Ascending aorta (tissue), 2 donors: ENCODE data around the gene APBA2. TPM values are rescaled to one million over a fixed set of nuclear protein-coding genes. Genes with fewer than 3 reads are reported as not detected.
"Not testable (repeated sequence)": the region's sequence is repeated elsewhere in the genome, so short reads cannot be mapped to it uniquely, and the experiment has no call there.

Source experiments
- DNase-seq, 2 donors: peaks; one replicate each; pipeline ENCODE4 v3.0.0-alpha.2; 2019; ENCODE audit warnings: low spot score in 2 of 2
- H3K27ac ChIP-seq, 2 donors: fragments of 200-600 bp; sonication (generic); one replicate each; pipeline ENCODE4 v1.5.1; 2016 to 2017; ENCODE audit warnings: mild to moderate bottlenecking in 1 of 2
- H3K27me3 ChIP-seq: fragments of 200-600 bp; sonication (generic); one replicate; pipeline ENCODE4 v1.5.1; 2017
- H3K36me3 ChIP-seq, 2 donors: fragments of 200-600 bp; sonication (generic); one replicate each; pipeline ENCODE4 v1.5.1; 2016
- H3K4me1 ChIP-seq, 2 donors: fragments of 200-600 bp; sonication (generic); one replicate each; pipeline ENCODE4 v1.5.1; 2016 to 2017; ENCODE audit warnings: mild to moderate bottlenecking in 1 of 2
- H3K4me3 ChIP-seq, 2 donors: fragments of 200-600 bp; sonication (generic); one replicate each; pipeline ENCODE4 v1.5.1; 2016 to 2017; ENCODE audit warnings: mild to moderate bottlenecking in 1 of 2
- H3K9me3 ChIP-seq, 2 donors: fragments of 200-600 bp; sonication (generic); one replicate each; pipeline ENCODE4 v1.5.1; 2016
- intact Hi-C: fragments of 100-400 bp; cut with DNase I; formaldehyde crosslinking; loops from one replicate; pipeline ENCODE4 v1.15.1; 2023
- total RNA-seq: library from RNA; depleted of rRNA; stranded (reverse); fragments of >200 nt; gene quantifications from one replicate; pipeline ENCODE4 v1.1.0, GENCODE V29; 2016
- TF ChIP-seq, protein P1 (sequence below), 3 experiments: fragments of 200-600 bp in 2 of 3; fragments of 450-650 bp in 1 of 3; sonication (generic) in 2 of 3; IDR thresholded peaks; one replicate each; pipeline ENCODE4 v1.5.1; 2016 to 2019; ENCODE audit warnings: antibody characterized with exemption in 3 of 3, mild to moderate bottlenecking in 1 of 3, moderate library complexity in 1 of 3

The APBA2 gene
- total RNA-seq, 1 donor from 2014 or later: 2.4 TPM

DNA sequence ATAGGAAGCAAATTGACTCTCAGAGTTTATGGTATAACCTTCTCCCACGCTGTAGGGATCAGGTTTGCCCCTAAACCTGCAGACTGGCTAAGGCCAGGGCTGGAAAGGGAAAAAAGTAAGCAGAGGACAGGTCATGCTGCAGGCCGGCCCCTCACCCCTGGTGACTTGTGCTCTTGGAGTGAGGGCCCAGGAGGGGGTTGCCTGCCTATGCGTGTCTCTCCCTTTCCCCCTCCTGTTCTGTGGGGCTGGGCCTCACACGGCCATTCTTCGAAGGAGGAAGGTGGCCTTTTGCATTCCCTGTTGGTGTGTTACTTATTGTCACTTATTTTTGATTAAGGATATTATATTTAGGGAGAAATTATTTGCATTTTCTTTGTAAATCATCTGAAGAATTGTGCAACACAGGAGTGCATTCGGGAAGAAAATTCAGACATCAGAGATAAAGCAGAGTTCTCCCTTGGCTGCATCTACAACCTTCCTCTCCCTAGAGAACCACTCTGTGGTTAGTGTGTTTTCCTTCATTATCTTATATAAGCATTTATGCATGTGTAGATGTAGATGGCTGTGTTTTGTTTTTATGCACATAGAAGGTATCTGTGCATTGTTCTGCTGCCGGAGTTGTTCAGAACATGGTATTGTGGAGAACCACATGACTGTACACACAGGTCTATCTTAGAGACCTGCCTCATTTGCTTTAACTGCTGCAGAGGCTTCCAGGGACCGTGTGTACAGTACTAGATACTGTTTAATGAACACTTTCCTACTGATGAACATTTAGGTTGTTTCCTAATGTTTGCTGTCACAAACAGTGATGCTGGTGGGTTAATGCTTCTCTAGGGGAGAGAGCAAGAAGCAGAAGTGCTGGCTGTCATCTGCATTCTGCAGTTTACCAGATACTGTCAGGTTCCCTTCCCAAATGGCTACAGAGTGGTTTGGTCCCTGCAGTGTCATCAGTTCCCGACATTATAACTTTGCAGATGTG, 133.5 kb downstream of the APBA2 start:
- Histone ChIP-seq H3K36me3 (no peaks in the 10 kb centered on the region), H3K27ac (no peak overlapping the region), H3K9me3 (no peaks in the 10 kb centered on the region), H3K4me3 (no peak overlapping the region), H3K4me1 (no peaks in the 10 kb centered on the region), H3K27me3 (no peaks in the 10 kb centered on the region)
- DNase-seq: no peak
- intact Hi-C loops: no loop called here
- TF ChIP-seq, protein P1, sequence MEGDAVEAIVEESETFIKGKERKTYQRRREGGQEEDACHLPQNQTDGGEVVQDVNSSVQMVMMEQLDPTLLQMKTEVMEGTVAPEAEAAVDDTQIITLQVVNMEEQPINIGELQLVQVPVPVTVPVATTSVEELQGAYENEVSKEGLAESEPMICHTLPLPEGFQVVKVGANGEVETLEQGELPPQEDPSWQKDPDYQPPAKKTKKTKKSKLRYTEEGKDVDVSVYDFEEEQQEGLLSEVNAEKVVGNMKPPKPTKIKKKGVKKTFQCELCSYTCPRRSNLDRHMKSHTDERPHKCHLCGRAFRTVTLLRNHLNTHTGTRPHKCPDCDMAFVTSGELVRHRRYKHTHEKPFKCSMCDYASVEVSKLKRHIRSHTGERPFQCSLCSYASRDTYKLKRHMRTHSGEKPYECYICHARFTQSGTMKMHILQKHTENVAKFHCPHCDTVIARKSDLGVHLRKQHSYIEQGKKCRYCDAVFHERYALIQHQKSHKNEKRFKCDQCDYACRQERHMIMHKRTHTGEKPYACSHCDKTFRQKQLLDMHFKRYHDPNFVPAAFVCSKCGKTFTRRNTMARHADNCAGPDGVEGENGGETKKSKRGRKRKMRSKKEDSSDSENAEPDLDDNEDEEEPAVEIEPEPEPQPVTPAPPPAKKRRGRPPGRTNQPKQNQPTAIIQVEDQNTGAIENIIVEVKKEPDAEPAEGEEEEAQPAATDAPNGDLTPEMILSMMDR (IDR thresholded peaks at IDR 0.05): no peak

DNA sequence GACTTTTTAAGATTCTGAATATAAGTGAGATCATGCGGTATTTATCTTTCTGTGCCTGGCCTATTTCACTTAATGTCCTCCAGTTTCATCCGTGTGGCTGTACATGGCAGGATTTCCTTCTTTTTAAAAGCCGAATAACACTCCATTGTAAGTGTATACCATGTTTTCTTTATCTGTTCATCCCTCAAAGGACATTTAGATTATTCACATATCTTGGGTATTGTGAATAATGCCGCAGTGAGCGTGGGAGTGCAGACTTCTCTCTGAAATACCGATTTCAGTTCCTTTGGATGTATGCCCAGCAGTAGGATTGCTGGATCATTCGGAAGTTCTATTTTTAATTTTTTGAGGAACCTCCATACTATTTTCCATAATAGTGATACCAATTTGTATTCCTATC, 136.1 kb downstream of the APBA2 start:
- Histone ChIP-seq H3K9me3 (no peaks in the 10 kb centered on the region), H3K4me3 (no peak overlapping the region), H3K36me3 (no peaks in the 10 kb centered on the region), H3K4me1 (no peaks in the 10 kb centered on the region), H3K27ac (no peak overlapping the region), H3K27me3 (no peaks in the 10 kb centered on the region)
- DNase-seq: no peak
- intact Hi-C loops: no loop called here
- TF ChIP-seq, protein P1 (IDR thresholded peaks at IDR 0.05): no peak

DNA sequence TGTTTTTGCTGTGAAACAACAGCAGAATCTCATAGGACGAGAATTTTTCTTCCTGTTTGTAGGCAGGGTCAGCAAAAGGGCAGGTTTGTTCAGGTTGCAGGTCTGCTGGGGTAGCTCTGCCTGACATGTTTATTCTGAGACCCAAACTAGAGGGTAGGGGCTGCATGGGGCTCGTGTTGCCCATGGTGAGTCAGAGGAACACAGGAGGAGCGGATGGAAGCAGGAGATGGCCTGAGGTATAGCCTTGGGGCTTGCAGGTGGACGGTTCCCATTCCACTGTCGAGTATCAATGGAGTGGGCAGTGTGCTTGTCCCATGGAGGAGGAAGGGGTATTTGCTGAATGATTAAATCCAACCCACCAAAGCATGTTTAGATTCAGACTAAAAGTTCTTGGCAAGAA, 138.9 kb downstream of the APBA2 start:
- intact Hi-C loops: no loop called here
- no peak overlapping the region for H3K4me3 ChIP-seq
- no peaks in the 10 kb centered on the region for H3K27me3 ChIP-seq
- no peaks in the 10 kb centered on the region for H3K9me3 ChIP-seq
- H3K36me3 ChIP-seq: no peaks in the 10 kb centered on the region
- TF ChIP-seq, protein P1 (IDR thresholded peaks at IDR 0.05): no peak
- no peak overlapping the region for H3K27ac ChIP-seq
- no peak for DNase-seq
- no peaks in the 10 kb centered on the region for H3K4me1 ChIP-seq

DNA sequence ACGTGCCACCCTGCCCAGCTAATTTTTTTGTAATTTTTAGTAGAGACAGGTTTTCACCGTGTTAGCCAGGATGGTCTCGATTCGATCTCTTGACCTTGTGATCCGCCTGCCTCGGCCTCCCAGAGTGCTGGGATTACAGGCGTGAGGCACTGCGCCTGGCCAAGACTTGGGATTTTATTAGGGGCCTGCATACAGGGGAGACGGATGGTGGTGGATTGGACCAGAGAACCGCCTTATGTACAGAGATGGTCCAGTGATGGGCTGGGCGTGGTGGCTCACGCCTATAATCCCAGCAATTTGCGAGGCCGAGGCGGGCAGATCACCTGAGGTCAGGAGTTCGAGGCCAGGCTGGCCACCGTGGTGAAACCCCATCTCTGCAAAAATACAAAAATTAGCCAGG, 139.6 kb downstream of the APBA2 start:
- H3K36me3 ChIP-seq, DNase-seq, intact Hi-C loops, H3K9me3 ChIP-seq, H3K4me1 ChIP-seq, H3K4me3 ChIP-seq, H3K27me3 ChIP-seq, H3K27ac ChIP-seq: not testable (repeated sequence)

DNA sequence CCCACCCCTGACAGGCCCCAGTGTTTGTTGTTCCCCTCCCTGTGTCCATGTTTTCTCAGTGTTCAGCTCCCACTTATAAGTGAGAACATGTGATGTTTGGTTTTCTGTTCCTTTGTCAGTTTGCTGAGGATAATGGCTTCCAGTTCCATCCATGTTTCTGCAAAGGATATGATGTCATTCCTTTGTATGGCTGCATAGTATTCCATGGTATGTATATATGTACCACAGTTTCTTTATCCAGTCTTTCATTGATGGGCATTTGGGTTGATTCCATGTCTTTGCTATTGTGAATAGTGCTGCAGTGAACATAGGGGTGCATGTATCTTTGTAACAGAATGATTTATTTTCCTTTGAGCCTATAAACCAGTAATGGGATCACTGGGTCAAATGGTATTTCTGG, 142.4 kb downstream of the APBA2 start:
- H3K9me3 ChIP-seq, H3K4me1 ChIP-seq, H3K4me3 ChIP-seq, DNase-seq, H3K27me3 ChIP-seq, intact Hi-C loops, H3K36me3 ChIP-seq, H3K27ac ChIP-seq: not testable (repeated sequence)

DNA sequence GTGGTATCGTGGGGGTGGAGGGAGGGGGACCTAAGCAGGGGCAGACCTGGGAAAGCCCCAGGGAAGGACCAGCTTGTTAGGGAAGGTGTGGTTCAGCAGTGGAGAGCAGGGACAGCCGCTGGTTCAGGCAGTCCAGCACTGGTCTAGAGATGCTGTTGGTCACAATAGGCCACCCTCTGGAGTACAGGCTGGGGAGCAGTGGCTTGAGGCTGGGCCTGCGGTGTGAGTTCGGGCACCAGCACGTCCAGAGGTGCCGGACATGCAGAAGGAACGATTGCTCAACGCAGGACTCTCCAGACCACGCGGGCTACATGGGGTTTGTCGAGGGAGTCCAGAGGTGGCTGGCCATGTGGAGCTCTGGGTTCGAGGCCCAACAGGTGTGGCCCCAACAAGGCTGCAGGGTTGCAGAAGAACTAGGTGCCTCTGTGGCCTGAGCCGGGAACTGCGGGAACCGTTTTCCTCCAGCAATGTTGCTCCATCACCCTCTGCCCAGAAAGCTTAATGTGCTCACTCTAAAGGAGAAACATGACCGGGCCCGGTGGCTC, 143.9 kb downstream of the APBA2 start:
- DNase-seq: no peak
- Histone ChIP-seq H3K27ac (no peak overlapping the region), H3K4me3 (no peak overlapping the region), H3K9me3 (no peaks in the 10 kb centered on the region), H3K27me3 (no peaks in the 10 kb centered on the region), H3K36me3 (no peaks in the 10 kb centered on the region), H3K4me1 (no peaks in the 10 kb centered on the region)
- intact Hi-C loops: no loop called here
- TF ChIP-seq, protein P1 (IDR thresholded peaks at IDR 0.05): no peak
